GM12892 (cell line): ENCODE measurements around the gene KAT7.
"Not testable (repeated sequence)": the region's sequence is repeated elsewhere in the genome, so short reads cannot be mapped to it uniquely, and the experiment has no call there.

Experiments
- DNase-seq: peaks from one replicate; pipeline ENCODE4 v3.0.0; 2011; ENCODE audit not compliant: insufficient read length
- FAIRE-seq: peaks from 2 replicates; lab custom pipeline; 2011; peaks lifted over from hg19 to GRCh38; lab: Jason Lieb, UNC
- POLR2A ChIP-seq: IDR thresholded peaks from 2 replicates; pipeline ENCODE4 v1.6.1; 2011; ENCODE audit warnings: low read depth, low read length, control low read depth
- POLR2AphosphoS5 ChIP-seq: IDR thresholded peaks from 2 replicates; pipeline ENCODE4 v1.6.1; 2011; ENCODE audit warnings: low read depth, low read length, control low read depth
- TAF1 ChIP-seq: IDR thresholded peaks from 2 replicates; pipeline ENCODE4 v1.6.1; 2011; ENCODE audit warnings: low read depth, mild to moderate bottlenecking, control low read depth, low read length, borderline replicate concordance

KAT7 gene

GRCh38 chr17:49819651-49820050, 31.2 kb downstream of the KAT7 start:
- no peak for DNase-seq
- no peak for FAIRE-seq
- no peak for TF ChIP-seq POLR2A
- TF ChIP-seq TAF1 = no peak
- TF ChIP-seq POLR2AphosphoS5 = no peak

- TF ChIP-seq POLR2AphosphoS5 = no peak
- TF ChIP-seq TAF1 = no peak
- no peak for TF ChIP-seq POLR2A
- no peak for DNase-seq
- FAIRE-seq = no peak
Measured at GRCh38 chr17:49820773-49821172, 32.3 kb downstream of the KAT7 start.

GRCh38 chr17:49821466-49821865, 33.0 kb downstream of the KAT7 start:
- DNase-seq (no peak), FAIRE-seq (no peak)
- TF ChIP-seq POLR2A (no peak), POLR2AphosphoS5 (no peak), TAF1 (no peak)

- no peak for DNase-seq
- no peak for FAIRE-seq
- TF ChIP-seq POLR2AphosphoS5 (no peak), POLR2A (no peak), TAF1 (no peak)
Measured at GRCh38 chr17:49821916-49822315, 33.4 kb downstream of the KAT7 start.

- no peak for TF ChIP-seq TAF1
- no peak for TF ChIP-seq POLR2A
- TF ChIP-seq POLR2AphosphoS5 = no peak
- DNase-seq = no peak
- FAIRE-seq = no peak
Measured at GRCh38 chr17:49822829-49823228, 34.3 kb downstream of the KAT7 start.

- no peak for FAIRE-seq
- DNase-seq = no peak
- TF ChIP-seq TAF1 (no peak), POLR2A (no peak), POLR2AphosphoS5 (no peak)
Measured at GRCh38 chr17:49823614-49824013, 35.1 kb downstream of the KAT7 start.

- FAIRE-seq (no peak), DNase-seq (no peak)
- no peak for TF ChIP-seq TAF1
- TF ChIP-seq POLR2AphosphoS5 = no peak
- TF ChIP-seq POLR2A = no peak
Measured at GRCh38 chr17:49825645-49826044, 37.2 kb downstream of the KAT7 start.

- DNase-seq, FAIRE-seq: not testable (repeated sequence)
Measured at GRCh38 chr17:49828325-49828724, 39.8 kb downstream of the KAT7 start.

- FAIRE-seq = no peak
Measured at GRCh38 chr17:49829026-49829425, 40.5 kb downstream of the KAT7 start.

GRCh38 chr17:49830605-49831004, 42.1 kb downstream of the KAT7 start:
- DNase-seq (no peak), FAIRE-seq (no peak)
- TF ChIP-seq POLR2A = no peak
- TF ChIP-seq TAF1 = no peak
- no peak for TF ChIP-seq POLR2AphosphoS5

More at GRCh38 chr17:49829026-49829425, 40.5 kb downstream of the KAT7 start:
- TF ChIP-seq POLR2A (no peak), POLR2AphosphoS5 (no peak), TAF1 (no peak)
- DNase-seq = no peak

GRCh38 chr17:49832840-49833599, 44.5 kb downstream of the KAT7 start:
- FAIRE-seq (no peak), DNase-seq (no peak)
- TF ChIP-seq POLR2A (no peak), POLR2AphosphoS5 (no peak), TAF1 (no peak)

GRCh38 chr17:49834118-49834743, 45.8 kb downstream of the KAT7 start:
- FAIRE-seq (no peak), DNase-seq (no peak)
- TF ChIP-seq TAF1 = no peak
- TF ChIP-seq POLR2A = no peak
- TF ChIP-seq POLR2AphosphoS5 = no peak
